ENCODE results near the gene NNAT.

- no peak for TF ChIP-seq CTCF (conservative IDR thresholded peaks at IDR 0.05)
- no peak for TF ChIP-seq ZFX (IDR thresholded peaks at IDR 0.05)
Measured at GRCh38 chr20:37480919-37481318, 40.1 kb upstream of the NNAT start.
